Activated T-cell treated with anti-CD3 and anti-CD28 coated beads for 4 hours (primary cell): ENCODE data around the gene UBE2G2.
"Not testable (repeated sequence)": the region's sequence is repeated elsewhere in the genome, so short reads cannot be mapped to it uniquely, and the experiment has no call there.

Source experiments
- DNase-seq: peaks from one replicate; pipeline ENCODE4 v3.0.0-alpha.2; 2020

The UBE2G2 gene

DNA sequence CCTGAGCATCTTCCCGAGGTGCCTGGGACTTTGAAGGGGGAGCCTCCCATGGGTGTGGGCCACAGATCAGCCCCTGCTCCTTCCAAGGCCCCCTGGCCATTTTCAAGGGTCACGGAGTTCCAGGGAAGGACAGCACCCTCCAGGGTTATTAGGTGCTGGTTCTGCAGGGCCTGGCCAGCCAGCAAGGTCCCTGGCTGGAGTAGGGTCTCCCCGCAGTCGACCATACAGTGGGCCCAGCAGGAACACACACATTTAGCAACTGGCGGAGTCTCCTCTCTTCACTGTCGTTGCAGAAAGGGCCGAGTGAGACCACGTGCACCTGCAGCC lies 34.0 kb upstream of the UBE2G2 start:
- no peak for DNase-seq

DNA sequence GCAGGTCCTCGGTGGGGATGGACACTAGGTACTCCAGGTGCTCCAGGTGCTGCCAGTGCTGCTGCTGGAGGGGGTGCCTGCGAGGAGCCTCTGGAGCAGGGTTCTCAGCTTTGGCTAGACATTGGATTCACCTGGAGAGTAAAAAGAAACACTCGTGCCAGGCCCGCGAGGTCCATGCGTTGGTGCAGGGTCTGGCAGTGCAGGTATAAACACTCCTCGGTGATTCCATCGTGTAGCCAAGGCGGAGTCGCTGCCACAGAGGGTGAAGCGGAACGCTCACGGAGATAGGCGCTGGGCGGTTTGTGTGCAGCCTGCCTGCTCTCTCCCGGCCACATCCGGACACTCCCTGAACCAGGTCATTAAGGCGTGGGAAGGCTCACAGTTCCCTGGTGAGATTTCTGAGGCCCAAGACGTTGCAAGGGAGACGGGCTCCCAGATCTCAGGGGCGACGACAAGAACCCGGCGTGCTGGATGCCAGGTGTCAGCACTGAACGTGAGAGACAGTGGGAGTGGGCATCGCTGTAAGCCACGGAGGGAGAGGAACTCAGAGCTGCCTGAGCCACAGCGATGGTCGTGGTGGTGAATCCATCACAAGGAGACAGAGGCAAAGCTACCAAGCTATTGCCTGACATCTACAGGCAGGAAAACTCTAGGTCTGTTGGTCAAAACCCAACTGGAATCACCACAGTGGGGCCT lies 33.5 kb upstream of the UBE2G2 start:
- DNase-seq: no peak

DNA sequence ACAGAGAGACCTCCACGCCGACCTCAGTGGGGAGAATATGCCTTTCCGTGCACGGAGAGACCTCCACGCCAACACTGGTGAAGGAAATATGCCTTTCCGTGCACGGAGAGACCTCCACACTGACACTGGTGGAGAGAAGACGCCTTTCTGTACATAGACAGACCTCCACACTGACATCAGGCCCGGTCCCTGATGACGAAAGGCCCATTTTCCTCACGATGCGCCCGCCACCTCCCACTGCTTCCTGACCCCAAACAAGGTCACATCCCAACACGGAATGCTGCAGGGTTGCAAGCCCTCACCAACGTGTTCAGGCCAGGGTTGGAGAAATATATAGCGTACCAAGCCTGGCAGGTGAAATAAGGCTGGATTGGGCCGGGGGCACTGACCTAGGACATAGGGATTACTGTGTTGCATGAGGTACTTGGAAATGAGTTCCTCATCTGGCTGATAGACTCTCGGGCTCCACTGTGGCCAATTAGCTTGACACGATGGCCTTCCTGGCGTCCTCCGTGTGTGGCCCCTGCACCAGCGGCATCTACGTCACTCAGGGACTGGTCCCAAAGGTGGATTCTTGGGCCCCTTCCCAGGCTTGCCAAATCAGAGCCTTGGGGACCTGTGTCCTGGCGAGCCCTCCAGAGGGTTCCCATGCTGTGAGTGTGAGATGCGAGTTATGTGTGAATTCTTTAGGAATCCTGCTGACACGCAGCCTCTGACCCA lies 32.8 kb upstream of the UBE2G2 start:
- no peak for DNase-seq

DNA sequence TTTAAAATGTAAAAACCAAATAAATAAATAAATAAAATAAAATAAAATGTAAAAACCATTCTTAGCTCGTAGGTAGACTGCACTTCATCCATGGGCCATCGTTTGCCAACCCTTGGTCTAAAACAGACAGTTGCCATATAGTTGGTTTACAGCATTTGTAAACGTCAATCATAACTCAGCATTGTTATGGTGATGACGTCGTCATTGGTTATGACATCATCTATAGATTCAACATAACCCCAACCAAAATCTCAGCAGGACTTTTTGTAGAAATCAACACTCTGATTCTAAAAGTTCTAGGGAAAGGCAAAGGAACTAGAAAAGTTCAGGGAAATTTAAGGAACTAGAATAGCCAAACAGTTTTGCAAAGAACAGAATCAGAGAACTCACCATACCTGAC lies 32.0 kb upstream of the UBE2G2 start:
- no peak for DNase-seq

DNA sequence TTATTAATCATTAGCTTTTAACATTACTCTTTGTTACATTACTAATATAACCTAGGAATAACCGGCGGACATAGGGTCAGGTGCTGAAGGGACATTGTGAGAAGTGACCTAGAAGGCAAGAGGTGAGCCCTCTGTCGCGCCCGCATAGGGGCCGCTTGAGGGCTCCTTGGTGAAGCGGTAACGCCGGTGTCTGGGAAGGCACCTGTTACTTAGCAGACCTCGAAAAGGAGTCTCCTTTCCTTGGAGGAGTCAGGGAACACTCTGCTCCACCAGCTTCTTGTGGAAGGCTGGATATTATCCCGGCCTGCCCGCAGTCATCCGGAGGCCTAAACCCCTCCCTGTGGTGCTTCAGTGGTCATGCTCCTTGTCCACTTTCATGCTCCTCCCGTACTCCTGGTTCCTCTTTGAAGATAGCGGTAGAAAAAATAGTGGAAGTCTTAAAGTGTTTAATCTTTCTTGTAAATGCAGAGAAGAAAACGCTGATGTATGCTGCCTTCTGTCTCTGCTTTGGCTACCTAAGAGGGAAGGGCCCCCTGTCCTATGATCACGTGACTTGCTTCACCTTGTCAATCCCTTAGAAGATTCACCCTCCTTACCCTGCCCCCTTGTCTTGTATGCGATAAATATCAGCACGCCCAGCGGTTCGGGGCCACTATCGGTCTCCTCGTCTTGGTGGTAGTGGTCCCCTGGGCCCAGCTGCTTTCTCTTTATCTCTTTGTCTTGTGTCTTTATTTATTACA lies 31.1 kb upstream of the UBE2G2 start:
- DNase-seq: not testable (repeated sequence)

DNA sequence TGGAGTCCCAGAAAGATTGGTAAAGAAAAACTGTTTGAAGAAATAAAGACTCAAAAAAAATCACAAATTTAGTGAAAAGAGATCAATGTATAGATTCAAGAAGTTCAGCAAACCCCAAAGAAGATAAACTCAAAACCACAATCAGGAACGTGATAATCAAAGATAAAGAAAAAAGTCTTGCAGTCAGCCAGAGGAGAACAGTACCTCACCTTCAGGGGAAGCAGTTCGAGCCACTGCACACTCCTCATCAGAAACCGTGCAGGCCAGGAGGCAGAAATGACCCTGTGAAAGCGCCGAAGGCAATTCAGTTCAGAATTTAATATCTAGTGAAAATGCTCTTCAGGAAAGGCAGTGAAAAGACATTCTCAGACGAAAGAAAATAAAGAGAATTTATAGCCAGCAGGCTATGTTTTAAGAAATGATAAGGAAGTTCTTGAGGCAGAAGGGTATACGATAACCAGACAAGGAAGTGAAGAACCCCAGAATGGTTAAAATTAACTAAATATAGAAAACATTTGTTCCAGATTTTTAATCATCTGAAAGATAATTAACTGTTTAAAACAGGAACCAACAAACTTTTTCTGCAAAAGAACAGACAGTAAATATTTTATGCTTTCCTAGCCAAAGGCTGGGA lies 29.7 kb upstream of the UBE2G2 start:
- DNase-seq: no peak

DNA sequence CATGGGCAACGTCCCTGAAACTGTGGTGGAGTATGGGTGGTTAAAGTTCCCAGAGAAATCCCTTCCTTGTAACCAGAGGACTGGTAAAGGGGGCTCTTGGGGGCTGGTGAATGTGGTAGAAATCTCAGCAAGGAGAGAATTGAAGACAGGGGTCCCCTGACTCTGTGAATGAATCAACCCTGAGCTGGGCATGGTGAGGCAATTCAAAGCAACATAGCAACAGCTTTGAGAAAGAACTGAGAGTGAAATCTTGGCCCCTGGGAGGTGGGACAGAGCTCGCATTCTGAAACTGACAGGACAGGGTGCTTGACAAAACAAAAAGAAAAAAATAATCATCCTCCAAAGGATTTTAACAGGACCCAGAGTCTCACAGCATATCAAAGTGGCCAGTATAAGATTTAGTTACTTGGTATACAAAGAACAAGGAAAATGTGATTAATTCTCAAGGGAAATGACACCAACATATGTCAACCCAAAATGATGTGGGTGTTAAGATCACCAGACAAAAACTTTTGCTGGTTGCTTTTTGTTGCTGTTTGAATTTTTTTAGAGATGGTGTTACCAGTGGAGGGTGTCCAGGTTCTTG lies 28.0 kb upstream of the UBE2G2 start:
- no peak for DNase-seq

DNA sequence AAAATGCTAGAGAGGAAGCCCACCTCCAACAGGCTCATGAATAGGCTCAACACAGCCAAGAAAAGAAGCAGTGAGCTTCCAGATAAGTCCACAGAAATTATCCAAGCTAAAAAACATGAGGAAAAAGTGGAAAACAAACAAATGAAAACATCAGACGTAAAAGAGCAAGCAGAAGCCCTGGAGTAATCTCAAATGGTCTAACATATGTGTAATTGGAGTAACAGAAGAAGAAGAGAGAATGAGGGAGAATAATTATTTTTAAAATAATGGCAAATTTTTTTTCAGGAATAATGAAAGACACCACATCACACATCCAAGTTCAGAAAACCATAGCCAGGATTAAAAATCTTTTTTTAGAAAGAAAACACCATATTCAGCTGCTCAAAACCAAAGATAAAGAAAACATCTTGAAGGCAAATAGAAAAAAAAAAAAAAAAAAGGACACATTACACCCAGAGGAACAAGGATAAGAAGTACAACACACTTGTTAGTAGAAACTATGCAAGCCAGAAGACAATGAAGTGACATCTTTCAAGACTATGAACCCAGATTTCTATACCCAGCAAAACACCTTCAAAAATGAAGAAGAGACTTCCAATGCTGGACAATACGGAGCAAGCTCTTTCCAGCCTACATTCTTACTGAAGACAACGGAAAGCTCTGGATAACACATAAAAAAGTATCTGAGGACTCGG lies 26.9 kb upstream of the UBE2G2 start:
- no peak for DNase-seq

DNA sequence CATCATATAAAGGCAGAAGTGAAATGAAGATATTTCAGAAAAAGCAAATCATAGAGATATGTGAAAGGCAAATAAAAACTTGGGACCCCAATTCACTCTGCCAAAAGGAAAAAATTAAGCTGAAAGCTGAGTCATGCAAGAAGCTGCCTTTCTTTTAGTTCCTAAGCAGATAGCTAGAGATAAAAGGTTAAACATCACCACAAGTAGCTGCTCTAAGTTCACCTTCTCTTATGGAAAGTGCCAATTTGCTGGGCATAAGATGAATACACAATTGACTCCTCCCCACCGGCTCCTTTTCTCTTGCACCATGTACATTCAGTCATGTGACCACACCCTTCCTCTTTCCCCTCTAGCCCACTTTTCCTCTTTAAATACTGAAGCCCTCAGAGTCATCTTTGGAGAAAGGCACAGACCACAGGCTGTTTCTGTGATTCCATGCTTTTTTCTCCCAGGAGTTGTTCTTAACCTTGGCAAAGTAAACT lies 21.6 kb upstream of the UBE2G2 start:
- no peak for DNase-seq

DNA sequence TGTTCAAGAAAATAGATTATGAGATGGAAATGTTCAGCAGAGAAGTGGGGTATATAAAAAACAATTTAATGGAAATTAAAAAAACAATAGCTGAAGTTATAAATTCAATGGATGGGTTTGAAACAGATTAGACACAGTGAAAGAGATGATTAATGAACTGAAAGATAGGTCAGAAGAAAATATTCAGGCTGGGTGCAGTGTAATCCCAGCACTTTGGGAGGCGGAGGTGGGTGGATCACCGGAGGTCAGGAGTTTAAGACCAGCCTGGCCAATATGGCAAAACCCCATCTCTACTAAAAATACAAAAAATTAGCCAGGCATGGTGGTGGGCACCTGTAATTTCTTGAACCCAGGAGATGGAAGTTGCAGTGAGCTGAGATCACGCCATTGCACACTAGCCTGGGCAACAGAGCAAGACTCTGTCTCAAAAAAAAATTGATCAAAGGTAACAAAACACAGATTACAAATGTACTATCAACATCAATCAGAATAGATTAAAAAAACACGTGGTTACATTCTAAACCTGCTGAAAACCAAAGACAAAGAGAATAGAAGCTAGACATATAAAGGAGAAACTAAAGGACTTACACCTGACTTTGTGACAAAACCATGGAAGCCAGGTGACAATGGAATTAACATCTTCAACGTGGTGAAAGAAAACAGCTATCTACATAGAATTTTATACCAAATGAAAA lies 21.0 kb upstream of the UBE2G2 start:
- DNase-seq: no peak

DNA sequence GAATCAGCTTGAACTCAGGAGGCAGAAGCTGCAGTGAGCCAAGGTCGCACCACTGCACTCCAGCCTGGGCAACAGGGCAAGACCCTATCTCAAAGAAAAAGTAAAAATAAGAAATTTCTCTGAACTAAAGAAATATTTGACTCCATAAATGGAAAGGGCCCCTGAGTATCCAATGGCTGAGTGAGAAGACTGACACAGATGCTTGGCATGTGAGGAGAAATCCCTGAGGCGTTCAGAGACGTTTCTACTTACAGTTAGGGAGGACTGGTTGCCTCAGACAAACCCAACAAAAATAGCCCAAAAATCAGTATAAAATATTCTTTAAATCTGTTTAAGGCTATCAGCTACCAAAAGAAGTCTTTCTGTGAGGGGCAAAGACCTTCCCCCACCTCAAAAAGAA lies 19.2 kb upstream of the UBE2G2 start:
- no peak for DNase-seq

DNA sequence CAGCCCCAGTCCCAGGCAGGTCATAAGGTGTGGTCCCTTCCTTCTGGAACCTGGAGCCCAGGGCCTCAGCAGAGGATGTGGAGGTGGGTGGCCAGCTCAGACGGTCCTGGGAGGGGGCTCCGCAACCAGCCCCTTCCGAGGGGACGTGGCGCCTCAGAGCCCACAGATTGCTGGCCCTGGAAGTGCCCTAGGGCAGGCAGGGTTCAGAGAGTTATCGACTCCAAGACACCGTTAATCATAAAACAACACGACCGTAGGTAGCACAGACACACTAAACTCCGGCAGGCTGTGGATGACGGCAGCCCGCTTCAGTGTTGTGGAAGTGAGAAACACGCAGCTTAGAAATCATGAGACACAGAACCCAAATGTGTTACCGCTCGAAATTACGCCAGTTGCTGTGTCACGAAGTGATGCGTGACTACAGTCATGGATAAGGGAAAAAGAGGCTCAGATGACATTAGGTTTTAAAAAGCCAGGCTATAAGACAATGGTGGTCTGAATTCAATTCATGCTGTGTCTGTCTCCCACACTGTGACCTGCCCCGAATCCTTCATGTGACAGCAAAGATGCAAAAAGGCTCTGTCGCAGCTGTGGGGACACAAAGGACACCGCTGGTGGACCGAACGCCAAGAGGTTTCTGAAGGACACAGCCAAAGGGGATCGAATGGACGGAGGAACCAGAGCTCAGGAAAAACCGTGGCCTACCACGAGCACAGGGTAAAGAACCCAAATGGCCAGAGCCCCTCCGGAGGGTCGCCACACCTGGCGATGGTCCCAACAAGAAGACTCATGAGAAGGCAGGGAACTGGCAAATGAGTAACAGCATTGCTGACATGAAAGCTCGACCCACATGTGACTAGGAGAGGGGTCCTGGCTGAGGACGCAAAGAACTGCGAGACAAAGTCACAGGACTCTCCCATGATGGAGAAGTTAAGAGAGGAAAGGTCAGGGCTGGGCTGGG lies 17.9 kb upstream of the UBE2G2 start:
- no peak for DNase-seq

DNA sequence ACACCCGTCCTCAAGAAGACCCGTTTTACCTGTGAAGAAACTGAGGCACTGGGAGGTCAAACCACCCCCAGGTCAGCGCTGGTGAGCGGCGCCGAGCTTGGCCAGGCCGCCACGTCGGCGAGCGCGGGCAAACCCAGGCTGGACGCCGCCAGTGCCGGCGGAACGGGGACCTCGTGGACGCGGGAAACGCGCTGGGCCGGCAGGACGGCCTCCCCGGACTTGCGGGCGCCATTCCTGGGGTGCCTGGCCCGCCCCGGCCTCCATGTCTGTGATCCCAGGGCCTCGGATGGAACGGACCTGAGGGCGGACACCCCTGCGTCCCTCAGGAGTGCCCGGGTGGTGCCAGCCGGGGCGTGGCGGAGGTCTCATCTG lies 17.0 kb upstream of the UBE2G2 start:
- DNase-seq: no peak

DNA sequence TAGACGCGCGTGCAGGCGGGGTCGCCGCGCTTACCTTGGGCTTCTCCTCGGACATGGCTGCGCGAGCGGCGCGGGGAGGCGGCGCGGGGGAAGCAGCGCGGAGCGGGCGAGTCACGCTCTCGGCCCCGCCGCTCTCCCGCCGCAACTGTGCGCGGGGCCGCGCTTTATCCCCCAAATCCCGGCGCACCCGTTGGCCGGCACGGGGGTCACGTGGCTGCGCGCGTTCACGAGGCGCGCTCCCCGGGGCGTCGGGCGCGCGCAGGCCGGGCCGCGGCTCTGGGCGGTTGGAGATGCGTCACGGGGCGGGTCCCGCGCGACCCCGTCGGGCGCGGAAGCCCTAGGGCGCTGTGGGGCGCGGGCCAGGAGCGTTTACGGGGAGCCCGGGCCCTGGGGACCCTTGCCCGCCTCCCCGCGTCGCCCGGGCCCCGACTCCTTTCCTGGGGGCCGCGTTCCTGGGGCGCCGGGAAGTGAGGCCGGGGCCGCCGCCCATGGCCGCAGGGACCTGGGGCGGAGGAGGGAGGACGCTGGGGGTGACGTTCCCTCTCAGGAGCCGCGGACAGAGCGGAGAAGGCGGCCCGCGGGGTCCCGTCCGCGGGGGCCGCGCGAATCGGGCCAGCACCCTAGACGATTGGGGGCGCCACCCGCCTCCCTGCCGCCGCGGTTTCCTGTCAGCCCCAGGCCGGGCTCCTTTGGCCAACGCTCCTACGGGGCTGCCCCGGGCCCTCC lies 16.5 kb upstream of the UBE2G2 start, which contains the start of gene SUMO3:
TSS of gene SUMO3 (minus strand) at position 149 of the 726 bp plus-strand sequence. CDS start at position 55, 94 bp downstream.
- DNase-seq: peak; percentile 77

DNA sequence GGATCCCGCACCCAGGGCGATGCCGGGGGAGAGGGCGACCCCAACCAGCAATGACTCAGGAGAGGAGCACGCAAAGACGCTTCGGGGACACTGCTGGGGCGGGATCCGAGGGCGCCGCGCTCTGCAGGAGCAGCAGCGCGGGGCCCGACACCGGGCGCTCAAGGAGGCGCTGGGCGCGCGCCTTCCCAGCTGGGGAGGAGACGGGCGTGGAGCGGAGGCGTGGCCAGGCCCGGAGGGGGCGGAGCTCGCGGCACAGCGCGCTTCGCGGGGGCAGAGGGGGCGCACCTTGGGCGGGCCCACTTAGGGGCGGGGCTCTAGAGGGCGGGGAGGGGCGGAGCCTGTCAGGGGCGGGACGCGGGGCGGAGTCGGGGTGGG lies 15.9 kb upstream of the UBE2G2 start:
- DNase-seq: peak; percentile 90

DNA sequence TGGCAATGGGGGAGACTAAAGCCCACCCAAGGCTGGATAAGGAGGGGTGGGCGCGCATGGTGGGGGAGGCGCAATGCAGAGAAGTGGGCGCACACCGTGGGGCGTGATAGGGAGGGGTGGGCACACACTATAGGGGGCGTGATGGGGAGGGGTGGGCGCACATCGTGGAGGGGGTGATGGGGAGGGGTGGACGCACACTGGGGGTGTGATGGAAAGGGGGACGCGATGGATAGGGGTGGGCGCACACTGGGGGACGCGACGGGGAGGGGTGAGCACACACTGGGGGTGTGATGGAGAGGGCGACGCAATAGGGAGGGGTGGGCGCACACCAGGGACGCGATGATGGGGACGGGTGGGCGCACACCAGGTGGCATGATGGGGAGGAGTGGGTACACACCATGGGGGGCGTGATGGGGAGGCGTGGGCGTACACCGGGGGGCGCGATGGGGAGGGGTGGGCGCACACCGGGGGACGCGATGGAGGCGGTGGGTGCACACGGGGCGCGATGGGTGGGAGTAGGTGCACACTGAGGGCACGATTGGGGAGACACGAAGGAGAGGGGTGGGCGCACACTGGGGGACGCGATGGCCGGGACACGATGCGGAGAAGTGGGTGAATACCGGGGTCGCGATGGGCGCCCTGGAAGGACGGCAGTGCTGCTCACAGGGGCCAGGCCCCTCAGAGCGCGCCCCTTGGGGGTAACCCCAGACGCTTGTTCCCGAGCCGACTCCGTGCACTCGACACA lies 15.3 kb upstream of the UBE2G2 start:
- DNase-seq: no peak

DNA sequence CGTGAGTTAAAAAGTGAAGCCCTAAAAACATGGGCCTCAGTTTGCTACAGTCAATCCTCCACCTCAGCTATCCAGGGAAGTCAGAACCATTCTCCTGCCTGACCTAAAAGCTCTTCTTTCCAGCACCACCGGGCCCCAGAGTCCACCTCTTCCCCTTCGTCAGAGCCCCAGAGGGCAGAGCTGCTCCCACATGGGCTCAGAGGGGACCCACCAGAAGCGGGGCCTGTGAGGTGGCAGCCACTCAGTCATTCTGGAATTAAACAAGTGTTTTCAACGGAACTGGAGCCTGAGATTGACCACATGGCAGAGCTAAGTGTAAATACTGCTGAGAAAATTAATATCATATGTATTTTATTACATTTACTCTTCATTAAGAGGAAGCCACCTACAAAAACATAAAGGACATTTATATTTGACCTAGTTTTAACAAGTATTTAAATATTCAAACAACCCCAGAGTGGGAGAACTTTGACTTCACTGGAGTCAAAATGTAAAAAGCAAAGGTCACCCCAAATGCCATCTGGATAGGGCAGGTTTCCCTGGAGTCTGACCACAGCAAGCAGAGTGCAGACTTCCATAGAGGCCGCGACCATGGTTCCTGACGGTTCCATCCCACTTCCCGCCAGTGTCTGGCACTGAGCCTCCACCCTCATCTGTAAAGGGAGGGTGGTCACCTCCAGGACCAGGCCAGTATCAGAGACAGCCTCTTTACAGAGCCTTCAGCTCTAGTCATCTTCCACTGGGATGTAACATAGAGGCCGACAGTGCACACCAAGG lies 14.4 kb upstream of the UBE2G2 start:
- DNase-seq: no peak

DNA sequence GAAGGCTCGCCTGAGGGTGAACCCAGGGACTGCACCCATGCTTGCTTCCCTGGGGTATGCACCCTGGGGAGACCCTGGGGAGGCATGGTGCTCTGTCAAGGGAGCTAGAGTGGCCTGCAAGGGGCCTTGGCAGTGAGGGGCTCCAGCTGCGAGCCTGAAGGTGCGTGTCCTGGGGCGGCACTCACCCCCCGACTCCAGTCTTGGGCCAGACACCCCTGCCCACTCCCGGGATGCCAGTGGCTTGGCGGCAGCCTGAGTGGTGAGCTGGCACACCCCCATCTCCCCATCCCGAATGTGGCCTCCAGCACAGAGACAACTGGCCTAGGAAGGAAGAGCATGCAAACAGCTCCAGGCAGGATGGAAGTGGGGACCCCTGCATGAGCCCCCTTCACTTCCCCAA lies 13.6 kb upstream of the UBE2G2 start:
- DNase-seq: no peak
